GOT3 (cell line): ENCODE measurements around the gene CNN3.

ENCODE experiments used
- DNase-seq: peaks from one replicate; lab custom pipeline; 2025; ENCODE audit warnings: mixed read lengths; lab: John Stamatoyannopoulos, UW

CNN3 gene

DNA sequence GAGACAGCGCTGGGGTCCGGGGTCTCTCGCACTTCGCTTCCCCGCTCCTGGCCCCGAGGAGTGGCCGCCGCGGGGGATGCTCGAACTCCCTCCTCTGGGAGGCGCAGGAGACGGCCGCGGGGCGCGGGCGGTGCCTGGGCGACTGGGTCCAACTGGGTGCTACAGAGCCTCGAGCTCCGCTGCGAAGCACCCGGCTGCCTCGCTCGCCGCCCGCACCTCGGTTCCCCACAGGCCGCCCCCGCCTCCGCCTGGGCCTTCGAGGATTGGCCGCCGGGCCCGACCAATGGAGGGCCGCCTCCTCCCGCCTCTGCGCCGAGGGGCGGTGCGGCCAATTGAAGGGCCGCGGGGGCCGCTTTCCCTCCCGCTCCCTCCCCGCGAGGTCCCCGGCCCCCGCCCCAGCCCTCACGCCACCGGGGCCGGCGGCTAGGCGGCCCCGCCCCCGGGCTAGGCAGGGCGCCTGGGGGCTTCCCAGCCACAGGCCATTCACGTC lies at the start of gene CNN3:
Gene CNN3, minus strand, starts transcription at position 196 of the 490 bp plus-strand sequence. CDS start 216 bp downstream, outside the sequence.
- DNase-seq: peak; percentile 26

DNA sequence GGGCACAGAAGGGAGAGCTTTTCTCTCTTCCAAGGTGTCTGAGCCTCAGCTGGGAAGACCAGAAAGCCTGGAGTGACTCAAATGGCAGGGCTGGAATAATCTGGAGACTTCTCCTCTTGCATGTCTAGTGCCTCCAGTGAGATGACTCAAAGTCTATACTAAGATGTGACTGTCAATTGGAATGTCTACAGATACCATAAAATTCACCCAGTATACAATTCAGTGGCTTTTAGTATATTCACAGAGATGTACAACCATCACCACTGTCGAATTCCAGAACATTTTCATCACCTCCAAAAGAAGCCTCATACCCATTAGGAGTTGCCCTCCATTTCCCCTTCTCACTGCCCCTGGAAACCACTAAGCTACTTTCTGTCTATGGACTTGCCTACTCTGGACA lies 47.9 kb upstream of the CNN3 start:
- no peak for DNase-seq

DNA sequence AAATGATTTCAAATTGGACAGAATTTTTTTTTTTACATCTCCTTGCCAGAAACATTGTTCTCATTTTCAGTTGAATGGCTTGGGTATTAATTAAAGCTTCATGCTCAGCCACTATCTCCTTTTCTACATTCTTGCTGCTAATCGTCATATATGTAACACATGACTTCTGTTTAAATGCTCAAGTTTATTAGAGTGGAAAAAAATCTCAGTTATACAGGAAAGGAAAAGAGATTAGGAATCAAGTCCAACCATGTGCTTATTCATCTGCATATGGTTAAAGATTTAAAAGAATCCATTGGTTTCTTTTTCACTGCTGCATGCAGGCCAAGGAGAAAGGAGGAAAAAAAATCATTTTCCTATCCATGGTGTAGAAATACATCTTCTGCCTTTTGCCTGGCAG lies 47.3 kb upstream of the CNN3 start:
- DNase-seq: no peak

DNA sequence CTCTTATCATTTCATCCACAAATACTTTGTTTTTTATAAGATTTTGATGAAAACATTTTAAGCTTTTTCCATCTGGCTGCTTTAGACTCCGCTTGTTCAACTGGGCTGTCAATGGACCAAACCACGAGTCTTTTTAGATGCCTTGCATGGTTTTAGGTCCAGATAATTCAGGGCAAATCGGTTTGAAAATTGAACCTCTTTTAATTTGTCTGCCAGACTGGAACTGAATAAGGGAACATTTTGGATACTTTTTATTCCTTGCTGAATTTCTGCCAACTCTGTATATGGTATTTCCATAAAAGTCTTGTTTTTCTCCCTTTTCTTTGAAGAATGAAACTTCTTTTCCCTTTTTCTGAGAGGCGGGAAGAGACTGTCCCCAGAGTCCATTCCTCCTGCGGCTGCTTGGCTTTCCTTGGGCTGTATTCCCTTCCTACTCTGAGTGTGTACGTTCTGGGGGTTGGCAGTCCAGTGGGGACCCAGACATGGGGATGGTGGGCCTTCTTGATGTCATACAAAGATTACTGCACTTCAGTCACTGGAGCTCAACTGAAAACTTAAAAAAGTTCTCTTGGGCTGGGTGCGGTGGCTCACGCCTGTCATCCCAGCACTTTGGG lies 46.5 kb upstream of the CNN3 start:
- no peak for DNase-seq

DNA sequence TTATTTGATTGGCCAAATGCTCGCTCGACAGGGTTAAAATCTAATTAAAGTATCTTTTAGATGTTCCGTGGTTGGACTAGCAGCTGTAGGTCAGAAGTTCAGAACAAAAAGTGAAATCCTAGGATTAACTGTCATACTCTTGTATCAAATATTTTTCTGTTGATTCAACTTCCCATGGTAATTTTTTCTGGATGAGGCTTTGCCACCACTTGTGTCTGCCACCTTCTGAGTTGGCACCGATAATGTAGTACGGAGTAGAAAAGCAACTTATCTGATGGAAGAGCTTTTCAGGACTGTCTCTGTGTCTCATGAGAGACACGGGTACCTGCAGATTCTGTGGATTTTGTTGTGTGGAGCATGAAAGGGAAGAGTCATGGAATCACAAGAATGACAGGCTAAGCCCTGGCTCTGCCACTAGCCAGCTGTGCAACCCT lies 44.6 kb upstream of the CNN3 start:
- no peak for DNase-seq

DNA sequence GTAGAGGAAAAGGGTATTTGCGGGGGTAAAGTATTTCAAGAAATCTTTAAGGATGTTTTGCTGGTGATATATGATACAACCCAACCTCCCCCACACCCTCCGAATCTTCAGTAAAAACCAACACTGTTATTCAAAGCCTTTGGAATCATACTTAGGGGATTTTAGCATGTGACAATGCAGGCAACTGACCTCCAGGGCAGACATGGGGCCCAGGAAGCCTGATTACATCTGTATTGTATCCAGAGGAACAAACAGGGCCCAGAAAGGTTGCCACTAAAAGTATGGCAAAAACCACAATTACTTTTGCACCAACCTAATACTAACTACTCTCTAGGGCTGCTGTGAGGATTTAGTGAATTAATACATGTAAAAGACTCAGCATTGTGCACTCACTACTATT lies 43.9 kb upstream of the CNN3 start:
- DNase-seq: no peak

DNA sequence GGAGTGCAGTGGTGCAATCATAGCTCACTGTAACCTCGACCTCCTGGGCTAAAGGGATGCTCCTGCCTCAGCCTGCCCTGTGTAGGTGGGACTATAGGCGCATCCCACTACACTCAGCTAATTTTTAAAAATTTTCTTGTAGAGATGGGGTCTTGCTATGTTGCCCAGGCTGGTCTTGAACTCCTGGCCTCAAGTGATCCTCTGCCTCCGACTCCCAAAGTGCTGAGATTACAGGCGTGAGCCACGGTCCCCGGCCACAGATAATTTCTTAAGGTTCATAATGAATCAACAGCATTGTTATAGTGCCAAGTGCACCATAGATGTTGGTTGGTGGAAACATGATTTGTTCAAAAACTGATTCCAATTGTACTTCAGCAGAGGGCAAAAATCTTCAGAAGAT lies 42.2 kb upstream of the CNN3 start:
- no peak for DNase-seq

DNA sequence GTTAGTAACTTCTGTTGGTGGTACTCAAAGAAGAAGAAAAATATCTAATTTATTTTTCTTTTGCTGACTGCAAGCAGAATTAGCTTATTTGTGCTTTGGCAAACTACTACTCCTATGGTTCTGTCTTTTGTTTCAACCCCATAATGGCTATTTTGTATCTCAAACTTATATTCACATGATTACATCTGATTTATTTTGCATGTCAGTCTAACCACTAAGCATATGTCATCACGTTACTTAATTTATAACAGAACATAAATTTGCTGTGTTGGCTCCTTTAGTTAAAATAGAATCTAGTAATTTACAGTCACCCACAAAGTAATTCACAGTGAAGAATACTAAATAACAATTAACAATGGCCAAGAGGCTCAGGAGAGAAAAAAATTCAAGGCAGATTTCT lies 39.1 kb upstream of the CNN3 start:
- no peak for DNase-seq

DNA sequence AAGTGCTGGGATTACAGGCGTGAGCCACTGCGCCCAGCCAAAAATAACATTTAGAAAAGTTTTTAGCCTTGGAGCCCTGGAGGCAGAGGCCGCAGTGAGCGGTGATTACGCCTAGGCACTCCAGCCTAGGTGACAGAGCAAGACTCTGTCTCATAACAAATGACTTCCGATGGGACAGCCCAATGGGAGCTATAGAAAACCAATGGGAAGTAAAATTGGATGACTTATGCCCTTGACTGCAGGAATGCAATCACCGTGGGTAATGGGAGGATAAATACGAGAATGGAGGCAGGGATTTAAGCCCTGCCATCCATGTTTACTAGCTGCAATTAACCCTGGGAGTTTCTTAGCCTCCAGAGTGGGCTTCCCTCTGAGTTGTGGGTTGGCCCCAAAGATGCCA lies 37.0 kb upstream of the CNN3 start:
- no peak for DNase-seq

DNA sequence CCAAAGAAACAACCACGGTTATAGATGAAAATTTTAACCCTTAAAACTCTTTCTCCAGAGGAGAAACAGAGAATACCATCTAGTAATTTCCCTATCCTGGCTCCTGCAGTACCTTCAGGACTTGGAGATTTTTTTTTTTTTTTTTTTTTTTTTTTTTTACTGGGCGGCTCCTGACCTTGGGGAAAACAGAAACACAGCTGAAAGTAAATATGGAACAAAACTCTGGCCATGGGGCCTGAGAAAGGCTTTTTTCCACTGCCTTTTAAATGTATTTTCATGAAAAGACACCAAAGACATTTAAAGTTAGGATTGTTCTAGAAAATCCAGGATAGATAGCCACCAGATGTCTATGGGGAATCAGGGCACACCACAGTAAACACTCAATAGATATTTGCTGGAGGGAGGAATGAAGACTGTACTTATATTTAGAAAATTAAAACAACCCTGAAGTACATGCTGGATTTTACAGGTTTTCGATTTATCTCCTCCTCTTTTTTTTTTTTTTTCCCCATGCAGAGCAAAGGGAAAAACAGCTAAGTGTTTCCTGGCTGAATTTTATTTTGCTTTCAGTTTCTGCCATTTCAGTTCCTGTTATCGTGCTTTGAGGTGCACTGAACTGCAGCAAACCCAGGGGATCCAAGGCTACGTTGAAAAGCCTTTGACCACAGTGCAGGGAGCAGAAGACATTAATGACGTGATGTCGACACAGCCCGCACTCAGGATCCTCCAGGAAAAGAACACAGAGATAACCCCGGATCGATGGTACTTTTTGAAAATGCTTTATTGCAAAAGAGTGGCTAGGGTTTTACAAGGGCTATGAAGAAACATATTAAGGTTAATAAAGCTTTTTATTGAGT lies 35.7 kb upstream of the CNN3 start:
- no peak for DNase-seq

DNA sequence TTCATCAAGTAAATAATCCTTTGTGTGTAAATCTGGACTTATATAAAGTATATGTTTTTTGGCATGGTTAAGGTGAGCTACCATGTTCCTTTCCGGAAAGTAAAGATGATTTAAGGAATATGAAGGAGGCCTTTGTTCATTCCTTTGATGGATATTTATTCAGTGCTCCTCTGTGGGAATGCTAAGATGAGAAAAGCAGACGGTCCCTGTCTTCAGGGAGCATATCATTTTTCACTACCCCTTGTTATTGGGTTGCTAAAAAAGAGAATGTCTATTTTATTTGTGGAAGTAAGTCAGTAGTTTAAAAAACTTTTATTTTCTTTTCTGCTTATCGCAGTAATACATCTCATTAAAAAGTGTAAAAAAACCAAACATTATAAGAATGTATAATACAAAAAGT lies 35.1 kb upstream of the CNN3 start:
- no peak for DNase-seq

DNA sequence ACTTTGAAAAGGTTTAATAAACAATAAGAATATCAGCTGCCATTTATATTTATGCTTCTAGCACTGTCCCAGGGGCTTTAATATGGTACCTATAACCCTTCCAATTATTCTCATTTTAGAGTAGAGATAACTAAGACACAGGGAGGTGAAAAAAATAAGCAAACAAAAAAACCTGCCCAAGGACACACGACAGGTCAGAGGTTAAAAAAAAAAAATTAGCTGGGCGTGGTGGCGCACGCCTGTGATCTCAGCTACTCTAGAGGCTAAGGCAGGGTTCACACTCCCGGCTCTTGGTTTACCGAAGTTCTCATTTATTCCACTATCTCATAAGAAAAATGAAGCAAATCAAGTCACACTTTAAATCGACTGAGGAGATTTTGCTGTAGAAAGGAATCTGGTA lies 34.7 kb upstream of the CNN3 start:
- DNase-seq: no peak

DNA sequence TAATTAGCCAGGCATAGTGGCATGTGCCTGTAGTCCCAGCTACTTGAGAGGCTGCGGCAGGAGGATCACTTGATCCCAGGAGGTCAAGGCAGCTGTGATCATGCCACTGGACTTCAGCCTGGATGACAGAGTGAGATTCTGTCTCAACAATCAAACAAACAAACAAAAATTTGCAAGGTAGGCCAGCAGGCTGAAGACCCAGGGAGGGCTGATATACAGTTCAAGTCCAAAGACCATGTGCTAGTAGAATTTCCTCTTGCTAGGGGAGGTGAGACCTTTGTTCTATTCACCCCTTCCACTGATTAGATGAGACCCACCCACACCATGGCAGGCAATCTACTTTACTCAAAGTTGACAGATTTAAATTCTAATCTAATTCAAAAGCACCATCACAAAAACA lies 31.2 kb upstream of the CNN3 start:
- no peak for DNase-seq

DNA sequence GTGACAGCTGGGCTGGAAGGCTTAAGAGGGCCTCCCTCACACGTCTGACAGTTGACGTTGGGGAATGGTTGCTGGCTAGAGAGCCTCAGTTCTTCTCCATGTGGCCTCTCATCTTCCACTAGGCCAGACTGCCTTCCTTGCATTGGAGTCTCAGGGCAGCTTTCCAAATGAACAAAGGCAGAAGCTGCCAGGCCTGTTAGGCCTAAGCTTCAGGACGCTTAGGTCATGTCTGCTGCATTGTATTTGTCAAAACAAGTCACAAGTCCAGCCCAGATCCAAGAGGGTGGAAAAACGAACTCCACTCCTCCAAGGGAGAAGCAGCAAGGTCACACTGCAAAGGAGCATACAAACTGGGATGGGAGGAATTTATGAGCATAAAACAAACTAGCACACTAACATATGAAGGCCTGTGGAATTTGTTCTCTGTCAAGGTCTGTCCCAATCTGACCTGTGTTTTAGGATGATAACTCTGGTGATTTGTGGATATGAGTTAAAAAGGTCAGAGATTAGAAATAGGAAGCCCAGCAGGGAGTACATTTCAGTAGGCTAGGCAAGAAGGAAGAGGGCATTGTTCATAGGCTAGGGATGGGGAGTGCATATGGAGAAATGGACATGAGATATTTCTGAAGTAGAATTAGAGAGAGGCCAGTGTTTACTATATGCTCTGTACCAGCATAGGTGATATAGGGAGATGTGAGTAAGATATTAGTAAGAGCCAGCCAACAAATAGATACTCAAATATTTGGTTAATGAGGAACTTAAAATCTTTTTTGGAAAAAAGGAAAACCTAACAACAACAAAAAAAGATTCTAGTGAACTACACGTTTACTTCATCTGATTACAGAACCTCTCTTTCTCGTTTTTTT lies 29.1 kb upstream of the CNN3 start:
- no peak for DNase-seq

DNA sequence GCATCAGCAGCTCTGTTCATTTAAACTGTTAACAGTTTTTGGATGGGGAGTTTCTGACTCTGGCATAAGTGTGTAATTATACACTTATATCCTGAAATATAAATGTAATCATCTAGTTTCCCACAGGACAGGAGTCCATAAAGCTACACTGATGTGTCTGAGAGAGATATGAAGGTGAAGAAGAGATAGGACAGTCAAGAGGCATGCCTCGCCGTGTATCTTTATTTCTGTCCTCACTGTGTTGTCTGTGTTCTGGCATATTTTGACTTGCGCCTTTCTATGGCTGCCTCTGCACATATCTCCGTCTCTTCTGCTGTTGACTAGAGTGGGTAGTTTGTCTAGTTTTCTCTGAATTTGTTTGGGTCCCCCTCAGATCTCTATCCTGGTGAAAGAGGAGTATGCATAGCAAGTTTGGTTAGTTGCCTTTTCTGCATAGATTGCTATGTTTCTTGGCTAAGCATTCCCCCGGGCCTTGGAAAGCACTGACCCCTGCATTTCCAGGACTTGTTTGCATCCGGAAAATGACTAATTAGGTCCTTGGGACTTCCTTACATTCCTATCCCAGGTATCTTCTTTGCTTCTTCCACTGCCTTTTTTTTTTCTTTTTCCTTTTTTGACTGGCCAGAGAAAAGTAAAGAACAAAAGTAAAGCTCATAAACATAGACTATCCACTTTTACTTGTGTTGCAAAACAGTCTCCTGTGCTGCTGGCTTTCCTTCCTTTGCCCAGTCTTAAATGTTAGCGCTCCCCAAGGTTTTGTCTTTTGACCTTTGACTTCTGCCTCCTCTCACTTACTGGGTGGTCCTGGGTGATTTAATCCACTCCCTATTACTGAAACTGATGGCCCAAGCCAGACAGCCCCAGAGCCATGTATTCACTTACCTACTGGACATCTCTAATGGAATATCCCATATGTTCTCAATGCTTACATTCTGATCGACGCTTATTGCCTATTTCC lies 27.6 kb upstream of the CNN3 start:
- no peak for DNase-seq

DNA sequence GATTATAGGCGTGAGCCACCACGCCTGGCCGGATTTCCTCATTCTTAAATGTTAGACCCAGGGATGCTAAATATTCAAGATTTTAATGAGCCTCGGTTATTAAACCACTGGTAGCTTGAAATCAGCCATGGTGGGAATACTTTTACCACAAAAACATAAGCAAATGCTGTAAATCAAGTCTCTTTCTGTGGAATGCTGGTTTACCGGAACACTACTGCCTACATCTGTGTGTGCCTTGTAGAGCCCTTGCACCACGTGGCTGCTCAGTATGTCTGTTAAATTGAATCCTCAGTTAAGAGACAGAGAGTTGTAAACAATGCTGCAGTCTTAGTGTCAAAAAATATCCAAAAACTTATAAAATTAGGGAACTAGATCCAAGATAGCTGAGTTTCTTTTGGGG lies 26.8 kb upstream of the CNN3 start:
- no peak for DNase-seq

DNA sequence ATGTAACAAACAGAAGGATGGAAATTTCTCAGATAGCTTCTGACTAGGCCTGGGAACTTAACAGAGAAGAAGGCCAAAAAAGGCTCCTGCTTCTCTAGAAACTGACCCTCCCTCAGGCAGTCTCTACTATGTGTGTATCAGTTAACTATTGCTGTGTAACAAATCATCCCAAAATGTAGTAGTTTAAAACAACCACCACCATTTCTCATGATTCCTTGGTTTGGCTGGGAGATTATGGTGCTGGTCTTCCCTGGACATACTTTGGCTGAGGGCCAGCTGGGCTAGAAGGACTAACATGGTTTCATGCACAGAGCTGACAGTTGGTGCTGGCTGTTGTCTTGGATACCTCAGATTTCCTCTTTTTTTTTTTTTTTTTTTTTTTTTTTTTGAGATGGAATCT lies 26.2 kb upstream of the CNN3 start:
- no peak for DNase-seq

DNA sequence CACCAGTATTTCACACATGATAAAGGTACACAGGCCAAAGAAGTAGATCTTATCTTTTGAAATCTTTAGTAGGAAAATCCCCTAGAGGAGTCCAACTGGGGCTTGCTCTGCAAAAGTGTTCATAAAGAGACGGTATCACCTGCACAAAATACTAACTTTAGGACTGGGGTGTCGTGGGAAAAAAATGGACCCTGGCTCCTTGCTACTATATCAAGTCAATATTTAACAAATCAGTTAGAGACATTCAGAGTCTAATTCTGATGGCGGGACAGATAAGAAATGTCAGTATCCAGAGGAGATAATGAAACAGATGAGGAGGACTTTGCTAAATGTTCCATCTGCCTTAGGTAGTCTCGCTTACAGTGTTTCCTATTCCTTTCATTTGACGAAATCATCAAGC lies 25.6 kb upstream of the CNN3 start:
- no peak for DNase-seq

DNA sequence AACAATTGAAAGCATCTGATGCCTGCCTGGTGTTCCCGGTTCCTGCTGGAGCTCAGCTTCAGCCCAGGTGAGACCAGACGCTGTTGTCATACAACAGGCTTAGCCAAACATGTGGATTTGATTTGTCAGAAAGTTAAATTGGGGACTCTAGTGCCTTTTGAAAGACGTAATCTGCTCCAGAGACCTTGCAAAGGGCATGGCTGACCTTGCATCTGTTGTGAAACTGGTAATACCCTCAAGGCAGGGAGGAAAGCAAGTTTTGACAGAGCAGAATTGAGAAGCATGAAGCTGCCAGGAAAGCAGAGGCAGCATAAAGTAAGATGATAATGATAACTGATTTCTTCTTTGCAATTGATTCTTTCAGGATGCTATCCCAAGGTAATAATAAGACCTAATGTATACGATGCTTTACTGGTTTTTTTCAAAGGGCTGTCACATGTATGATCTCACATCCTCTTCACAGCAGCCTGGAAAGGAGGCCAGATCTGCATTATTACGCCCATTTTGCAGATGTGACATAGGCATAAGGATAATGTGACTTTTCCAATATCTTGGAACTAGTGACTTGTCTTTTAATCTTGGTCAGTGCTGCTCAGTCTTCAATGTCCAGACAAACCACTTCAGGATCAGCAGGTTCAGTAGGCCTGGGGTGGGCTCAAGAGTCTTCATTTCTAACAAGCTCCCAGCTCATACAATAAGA lies 24.7 kb upstream of the CNN3 start:
- DNase-seq: no peak

DNA sequence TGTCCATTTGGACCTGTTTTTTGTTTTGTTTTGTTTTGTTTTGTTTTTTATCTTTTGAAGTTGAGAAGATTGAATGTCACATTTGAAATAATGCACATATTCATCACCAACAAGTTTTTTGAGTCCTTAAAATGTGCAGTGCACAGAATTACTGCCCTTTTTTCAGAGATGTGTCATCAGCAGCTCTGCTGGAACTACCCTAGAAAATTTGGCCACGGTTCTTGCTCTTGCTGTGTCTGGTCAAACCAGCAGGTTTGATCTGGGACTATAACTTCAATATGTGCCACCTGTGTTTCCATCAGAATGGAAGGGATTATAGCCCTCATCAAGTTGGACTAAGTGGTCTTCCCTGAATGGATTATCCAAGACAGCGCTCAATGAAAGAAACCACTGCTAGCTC lies 24.1 kb upstream of the CNN3 start:
- no peak for DNase-seq
